CD4-positive, alpha-beta T cell treated with Interleukin-10 for 1 hour (primary cell): ENCODE data around the gene ATF6.
"Not testable (repeated sequence)": the region's sequence is repeated elsewhere in the genome, so short reads cannot be mapped to it uniquely, and the experiment has no call there.

ENCODE experiments used
- DNase-seq: peaks from one replicate; pipeline ENCODE4 v3.0.0-alpha.2; 2020

The ATF6 gene

DNA sequence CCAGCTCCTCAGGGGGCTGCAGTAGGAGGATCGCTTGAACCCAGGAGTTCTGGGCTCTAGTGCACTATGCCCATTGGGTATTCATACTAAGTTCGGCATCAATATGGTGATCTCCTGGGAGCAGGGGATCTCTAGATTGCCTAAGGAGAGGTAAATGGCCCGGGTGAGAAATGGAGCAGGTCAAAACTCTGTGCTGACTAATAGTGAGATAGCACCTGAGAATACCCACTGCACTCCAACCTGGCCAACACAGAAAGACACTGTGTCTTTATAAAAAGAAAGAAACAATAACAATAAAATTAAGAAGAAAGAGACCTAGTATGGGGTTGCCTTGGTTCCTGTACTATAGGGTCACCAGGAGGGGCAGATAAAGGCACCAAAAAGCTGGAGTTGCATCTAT is 30.3 kb upstream of the ATF6 start:
- DNase-seq: no peak

DNA sequence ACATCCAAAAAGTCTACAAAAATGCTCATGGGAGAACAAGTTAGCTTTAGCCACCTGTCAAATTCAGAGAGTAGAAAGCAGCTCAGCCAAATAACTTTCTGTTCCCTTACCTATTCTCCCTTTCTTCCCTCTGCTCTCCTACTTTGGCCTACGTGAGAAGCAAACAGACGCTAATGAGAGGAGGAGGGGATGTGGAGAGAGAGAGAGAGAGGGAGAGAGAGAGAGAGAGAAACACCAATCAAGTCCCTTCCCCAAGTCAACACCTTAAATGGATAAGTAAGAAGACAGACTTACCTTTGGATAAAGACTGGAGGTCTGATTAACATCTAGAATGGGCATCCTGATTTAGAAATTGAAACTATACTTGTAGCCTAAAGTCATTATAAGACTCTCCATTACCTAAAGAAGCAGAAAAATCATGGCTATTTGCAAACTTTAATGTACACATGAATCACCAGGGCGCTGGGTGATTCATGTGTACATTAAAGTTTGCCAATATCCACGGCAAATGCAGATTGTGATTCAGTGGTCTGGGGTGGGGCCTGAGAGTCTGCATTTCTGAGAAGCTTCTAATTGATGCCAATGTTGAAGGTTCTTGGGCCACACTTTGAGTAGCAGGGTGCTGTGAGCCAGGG is 29.7 kb upstream of the ATF6 start:
- no peak for DNase-seq

DNA sequence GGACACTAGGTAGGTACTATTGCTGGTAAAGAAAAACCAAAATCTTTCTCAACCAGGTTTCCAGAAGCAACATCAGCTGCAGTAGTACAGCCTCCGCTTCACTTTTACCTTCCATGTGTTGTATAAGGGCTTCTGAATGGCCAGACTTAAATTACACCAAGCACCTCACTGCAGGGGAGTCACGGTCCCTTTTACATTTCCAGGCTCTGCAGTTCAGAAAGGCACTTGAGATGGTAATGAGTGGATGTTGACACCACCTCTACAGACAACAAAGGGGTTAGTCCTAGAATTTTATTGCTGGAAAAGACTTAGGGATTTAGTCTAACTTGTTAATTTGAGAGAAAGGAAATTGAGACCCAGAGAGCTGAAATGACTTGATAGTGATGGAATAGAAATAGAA is 28.5 kb upstream of the ATF6 start:
- DNase-seq: no peak

DNA sequence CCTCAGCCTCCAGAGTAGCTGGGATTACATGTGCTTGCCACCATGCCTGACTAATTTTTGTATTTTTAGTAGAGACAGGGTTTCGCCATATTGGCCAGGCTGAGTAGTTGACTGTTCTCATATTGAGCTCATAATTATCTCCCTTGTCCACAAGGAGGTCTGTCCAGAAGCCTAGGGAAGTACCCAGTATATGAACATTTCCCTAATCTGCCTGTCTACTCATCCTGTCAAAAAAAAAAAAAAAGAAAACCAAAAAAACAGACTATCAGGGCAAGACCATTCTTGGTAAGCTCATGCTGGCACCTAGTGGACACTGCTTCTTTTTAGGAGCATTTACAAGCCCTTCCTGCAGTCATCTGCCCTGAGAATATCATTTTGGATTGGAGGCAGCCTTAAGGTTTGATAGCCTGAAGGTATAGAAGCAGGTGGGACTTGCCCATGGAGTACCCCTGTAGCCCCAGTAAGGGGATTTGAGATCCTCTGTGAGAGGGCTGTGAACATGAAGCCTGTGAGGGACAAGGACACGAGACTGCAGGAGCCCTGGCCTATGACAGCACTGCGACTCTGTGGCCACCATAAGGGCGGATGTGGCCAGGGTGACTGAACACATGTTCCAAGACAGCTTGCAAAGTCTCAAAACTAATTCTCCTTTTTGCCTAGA is 27.4 kb upstream of the ATF6 start:
- DNase-seq: peak; percentile 66

DNA sequence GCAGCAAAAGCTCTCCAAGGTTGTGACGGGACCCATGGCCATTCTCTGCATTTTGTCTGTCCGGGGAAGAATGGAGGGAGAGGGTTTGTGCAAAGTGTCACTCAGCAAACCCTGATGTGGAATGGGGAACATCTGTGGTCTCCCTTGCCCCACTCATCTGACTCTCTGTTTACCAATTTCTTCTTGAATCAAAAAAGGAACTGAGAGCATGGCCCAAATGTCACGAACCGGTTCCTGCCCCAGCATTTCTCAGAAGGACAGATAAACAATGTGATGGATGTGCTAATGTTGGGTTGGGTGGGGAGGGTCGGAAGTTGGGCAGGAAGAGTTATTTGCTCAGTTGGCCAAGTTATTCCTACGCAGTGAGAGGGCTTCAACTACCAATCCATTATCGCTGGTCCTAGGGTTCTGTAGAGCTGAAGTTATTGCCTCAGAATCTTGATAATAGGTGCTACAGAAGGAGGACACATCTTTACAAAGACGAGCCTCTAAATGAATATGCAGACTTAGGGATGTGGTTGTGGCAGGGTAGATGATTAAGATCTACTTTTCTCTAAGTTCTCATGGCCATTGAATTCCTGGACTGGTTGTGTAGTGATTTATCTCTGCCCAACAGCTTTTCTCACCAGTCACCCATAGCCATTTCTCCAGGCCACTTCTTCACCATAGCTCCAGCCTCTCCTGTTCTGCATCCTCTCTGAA is 26.1 kb upstream of the ATF6 start:
- no peak for DNase-seq

DNA sequence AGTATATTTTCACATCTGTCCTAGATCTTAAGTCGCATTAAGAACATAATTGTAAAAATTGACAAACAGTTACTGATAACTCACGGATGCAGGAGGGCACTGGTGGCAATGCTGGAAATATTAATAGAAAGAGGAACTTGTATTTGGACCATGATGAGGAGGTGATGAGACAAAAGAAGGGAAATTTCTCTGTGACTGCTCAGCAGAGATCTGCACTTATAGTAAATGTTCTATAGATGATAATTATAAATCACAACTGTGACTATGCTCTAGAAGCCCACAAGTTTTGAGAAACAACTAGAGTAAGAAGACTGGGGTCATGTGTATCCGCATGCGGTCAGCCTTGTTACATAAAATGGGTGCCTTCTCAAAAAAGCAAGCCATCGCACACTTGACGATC is 25.2 kb upstream of the ATF6 start:
- no peak for DNase-seq

DNA sequence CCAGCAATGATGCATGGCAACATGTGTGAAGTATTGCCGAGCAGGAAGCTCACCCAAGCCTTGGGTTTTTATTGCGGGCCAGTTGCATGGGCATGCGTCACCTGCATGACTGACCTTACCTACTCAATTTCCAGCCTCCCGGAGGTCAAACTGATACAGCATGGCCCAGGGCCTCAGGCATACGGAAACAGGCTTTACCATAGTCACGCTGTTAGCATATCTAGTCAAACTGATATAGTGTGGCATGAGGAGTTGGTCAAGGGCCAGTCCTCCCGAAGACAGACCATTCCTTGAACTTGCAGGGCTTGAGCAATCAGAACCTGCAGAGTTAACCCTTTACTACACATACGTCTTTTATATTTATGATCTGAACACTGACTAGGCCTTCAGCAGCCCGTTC is 22.9 kb upstream of the ATF6 start:
- no peak for DNase-seq

DNA sequence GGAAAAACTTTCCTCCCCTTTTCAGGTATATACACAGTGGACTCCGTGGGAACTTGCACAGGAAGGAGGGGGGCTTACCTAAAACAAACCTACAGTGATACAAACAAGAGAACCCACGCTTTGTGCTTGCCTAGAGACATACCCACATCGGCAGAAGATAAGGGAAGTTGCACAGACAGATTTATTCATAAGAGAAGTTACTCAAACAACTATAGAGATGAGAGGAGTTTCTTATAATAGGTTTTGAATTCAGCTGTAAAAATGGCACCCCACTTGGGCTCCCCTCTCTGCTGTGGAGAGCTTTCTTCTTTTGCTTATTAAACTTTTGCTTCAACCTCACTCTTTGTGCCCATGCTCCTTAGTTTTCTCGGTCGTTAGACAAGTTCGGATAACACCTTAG is 18.3 kb upstream of the ATF6 start:
- no peak for DNase-seq

DNA sequence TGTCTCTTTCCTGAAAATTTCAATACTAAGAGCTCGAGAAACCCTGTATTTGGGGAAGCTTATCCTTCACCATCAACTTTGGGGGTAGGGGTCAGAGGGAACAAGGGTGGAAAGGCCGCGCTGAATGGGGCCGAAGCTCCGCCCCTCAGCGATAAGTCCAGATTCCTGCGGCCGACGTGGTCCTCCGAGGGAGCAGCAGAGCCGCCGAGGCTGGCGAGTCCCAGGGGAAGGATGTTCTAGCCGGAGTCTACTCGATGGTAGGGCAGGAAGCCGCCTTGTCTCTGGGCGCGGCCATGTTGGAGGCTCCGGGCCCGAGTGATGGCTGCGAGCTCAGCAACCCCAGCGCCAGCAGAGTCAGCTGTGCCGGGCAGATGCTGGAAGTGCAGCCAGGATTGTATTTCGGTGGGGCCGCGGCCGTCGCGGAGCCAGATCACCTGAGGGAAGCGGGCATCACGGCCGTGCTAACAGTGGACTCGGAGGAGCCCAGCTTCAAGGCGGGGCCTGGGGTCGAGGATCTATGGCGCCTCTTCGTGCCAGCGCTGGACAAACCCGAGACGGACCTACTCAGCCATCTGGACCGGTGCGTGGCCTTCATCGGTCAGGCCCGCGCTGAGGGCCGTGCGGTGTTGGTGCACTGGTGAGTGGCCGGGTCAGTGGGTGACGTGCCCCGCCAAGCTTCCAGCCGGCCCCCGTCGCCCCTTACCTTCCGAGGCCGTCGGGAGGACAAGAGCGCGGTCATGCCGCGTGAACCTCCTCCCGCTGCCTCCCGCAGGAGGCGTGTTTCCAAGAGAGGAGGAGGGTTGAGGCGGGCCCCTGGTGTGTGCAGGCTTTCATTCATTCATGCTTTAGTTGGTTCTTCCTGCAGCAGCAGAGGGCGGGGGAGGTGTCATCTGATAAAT is 16.4 kb upstream of the ATF6 start, which contains the start of gene DUSP12:
Gene DUSP12 (plus strand): TSS at position 278 of the 899 bp plus-strand sequence. CDS start 16 bp downstream, at position 294.
- DNase-seq: peak; percentile 91

DNA sequence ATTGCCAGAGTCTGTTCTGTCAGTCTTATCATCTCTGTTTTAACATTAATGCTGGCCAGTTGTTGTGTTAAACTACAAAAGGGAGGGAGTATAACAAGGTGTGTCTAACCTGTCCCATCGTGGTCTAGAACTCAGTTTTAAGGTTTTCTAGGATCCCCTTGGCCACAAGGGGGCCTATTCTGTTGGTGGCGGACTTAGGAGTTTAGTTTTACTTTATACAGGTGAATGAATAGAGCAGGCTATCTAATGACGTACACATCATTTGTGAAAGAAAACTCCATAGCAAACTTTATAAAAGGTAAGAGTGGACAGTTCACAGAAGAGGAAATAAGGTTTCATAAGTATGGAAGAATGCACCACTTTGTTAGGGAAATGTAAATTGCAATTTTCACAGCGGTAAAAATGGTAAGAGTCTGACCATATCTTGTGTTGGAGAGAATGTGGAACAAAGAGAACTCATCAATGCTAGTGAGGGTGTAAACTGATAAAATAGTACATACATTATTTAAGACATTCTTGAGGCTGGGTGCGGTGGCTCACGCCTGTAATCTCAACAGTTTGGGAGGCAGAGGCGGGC is 2.5 kb upstream of the ATF6 start:
- peak; percentile 76 for DNase-seq

DNA sequence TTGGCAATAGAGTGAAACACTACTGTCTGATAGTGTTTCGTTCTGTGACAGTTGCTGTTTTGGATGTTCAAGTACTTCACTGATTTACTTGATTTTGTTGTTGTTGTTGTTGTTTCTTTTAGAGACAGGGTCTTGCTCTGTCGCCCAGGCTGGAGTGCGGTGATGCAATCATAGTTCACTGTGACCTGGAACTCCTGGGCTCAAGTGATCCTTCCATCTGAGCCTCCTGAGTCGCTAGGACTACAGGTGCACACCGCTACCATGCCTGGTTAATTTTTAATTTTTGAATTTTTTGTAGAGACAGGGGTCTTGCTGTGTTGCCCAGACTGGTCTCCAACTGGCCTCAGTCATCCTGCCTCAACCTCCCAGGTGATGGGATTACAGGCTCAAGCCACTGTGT is 2.3 kb downstream of the ATF6 start:
- no peak for DNase-seq

DNA sequence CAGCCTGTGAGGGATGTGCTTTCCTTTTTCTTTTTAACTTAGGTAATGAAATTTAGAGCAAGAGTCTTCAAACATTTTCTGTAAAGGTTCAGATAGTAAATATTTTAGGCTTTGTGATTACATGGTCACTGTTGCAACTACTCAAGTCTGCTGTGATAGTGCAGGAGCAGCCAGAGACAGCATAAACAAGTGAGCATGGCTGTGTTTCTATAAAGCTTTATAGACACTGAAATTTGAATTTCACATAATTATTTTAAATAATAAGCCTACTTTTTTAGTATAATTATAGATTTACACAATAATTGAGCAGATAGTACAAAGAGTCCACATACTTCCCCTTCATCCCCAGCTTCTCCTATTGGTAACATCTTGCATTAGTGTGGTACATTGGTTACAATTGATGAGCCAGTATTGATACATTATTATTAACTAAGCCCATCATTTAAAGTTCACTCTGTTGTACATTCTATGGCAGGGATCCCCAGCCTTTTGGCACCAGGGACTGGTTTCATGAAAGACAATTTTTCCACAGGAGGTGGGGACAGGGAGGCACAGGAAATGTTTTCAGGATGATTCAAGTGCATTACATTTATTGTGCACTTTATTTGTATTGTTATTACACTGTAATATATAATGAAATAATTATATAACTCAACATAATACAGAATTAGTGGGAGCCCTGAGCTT is 3.0 kb downstream of the ATF6 start:
- no peak for DNase-seq

DNA sequence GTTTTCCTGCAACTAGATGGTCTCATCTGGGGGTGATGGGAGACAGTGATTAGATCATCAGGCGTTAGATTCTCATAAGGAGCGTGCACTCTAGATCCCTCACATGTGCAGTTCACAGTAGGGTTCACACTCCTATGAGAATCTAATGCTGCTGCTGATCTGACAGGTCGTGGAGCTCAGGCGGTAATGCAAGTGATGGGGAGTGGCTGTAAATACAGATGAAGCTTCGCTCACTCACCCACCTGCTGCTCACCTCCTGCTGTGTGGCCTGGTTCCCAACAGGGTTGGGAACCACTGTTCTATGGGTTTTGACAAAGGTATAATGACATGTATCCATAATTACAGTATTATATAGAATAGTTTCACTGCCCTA is 3.5 kb downstream of the ATF6 start:
- not testable (repeated sequence) for DNase-seq

DNA sequence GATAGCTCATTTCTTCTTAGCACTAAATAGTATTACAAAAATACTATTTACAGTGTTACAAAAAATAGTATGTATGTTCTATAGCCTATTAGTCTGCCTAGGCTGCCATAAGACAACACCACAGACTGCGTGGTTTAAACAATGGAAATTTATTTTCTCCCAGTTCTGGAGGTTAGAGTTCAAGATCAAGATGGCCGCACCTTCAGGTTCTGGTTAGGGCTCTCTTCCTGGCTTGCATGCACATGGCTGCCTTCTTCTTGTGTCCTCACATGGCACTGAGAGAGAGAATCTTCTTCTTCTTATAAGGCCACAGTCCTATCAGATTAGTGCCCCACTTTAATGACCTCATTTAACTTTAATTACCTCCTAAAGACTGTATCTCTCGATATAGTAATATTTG is 4.1 kb downstream of the ATF6 start:
- DNase-seq: no peak

DNA sequence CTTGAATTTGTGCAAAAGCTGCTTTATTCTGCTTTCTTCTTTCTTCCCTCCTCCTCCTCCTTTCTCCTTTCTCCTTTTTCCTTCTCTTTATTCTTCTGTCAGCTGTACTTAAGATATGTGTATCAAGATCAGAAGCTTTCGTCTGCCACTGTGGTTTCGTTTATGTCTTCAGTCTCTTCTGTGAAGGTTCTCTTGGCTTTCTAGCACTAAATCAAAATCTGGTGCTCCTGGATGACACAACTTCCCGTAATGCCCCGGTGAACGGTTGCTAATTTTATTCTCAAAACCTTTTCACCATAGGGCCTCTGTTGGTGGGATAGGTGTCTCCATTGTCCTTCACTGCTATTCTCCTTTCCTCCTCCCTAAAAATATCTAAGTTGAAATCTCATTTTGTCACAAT is 5.0 kb downstream of the ATF6 start:
- DNase-seq: no peak

DNA sequence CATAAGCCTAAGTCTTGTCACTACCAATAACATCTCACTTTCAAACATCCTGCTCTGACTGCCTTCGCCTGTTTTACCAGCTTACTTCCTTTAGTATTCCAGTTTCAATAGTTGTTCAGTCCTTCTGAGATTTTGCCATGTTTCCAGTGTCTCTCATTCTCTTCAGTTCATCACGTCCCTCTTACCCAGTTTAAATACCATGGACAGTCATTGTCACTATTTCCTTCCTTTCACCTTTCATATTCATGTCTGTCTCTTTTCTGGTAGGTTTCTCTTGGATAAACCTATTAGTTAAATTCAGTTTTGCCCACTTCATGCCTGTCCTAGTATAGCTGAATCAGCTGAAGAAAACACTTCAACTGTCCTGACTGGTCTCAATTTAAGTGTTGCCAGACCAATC is 5.9 kb downstream of the ATF6 start:
- DNase-seq: no peak

DNA sequence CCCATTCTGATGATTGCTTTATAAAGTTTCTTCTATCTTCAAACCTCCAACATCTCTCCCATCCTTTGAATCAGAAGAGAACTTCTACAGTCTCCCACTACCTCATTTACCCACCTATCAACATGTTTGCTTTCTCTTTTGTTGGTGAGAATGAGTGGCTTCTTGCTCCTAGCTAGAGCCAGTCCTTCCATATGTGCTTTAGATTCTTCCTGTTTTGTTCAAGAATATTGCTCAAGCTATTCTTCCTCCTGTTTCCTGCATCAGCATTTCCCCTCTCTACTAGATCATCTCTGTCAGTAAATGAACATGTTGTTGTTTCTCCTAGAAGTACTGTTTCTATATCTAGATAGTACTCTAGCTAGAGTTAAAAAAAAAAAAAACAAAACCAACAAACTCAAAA is 6.3 kb downstream of the ATF6 start:
- DNase-seq: no peak

DNA sequence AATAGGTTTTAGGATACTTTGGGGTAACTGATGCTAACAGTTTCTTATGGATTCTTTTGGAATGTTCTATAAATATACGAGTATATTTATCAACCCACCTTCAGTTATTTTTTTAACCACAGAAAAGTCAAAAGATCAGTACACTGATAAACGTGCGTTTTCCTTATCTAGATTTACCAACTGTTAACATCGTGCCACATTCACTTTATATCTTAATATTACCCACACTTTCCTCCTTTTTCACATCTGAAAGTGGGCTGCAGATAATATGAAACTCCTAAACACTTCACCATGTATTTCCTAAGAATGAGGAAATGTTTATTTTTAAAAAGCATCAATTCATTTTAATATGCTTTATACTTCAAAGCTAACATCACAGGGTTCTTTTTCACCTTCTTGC is 7.7 kb downstream of the ATF6 start:
- DNase-seq: no peak

DNA sequence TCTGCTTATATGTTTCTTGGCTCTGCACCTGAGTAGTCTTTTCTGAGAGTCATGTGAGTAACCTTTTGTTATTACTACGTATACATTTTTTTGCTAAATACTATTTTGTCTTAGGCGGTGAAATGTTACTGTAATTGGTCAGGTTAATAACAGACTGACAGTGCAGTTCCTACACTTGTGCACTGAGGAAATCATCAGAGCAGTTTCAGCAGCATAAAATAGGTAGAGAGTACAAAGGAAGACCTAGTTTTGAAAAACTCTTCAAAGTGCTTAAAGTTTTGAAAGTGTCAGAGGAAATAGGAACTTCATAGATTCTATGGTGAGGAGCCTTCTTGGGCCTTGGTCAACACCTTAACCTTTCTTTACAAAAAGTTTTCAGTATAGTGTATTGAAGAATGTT is 11.1 kb downstream of the ATF6 start:
- no peak for DNase-seq

DNA sequence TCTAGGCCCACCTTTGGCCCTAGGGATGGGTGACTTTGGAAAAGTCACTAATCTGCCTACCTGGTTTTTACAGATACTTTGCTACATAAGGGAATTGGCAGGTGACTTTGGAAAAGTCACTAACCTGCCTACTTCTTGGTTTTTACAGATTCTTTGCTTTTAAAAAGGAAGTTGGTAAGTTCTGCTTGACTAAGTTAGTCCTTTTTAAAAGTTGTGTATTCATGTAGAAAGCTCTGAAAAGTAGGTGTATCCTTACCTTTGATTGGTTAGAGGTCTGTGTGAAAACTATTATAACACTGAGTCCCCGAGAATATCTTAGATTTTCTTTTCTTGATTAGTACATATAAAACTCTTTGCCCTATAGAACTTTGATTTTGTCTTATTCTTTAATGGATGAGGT is 12.4 kb downstream of the ATF6 start:
- no peak for DNase-seq

DNA sequence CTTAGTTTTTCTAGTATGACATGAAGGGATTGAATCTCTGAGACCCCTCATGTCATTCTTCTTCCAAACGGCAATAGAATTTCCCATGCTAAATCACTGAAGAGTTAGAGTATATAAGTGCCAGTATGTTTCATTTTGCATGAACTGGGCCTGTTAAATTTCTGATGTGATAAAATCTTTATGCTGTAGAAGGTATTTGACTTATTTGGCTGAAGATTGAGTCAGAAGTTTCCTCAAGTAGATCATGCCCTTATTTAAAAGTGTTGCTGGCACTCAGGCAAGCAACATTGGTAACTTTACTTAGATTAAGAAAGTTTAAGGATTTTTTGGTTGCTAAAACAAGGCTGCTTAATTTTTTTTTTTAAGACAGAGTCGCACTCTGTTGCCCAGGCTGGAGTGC is 13.3 kb downstream of the ATF6 start:
- DNase-seq: no peak

DNA sequence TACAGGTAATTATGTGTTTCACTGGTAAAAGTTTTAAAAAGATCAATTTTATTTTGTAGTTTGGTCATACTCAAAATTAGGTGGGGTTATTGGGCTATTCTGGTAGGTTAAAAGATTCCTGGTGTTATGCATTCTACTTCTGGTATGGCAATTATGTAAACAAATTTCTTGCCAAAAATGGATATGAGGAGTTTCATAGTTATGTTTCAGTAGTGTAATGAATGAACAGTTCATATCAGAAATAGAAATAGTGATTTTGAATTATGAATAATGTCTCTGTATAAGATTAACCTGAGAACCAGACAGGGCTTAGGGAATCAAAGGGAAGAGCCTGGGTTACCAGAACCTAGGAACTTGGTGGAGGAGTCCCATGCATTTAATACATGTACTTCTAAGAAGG is 15.9 kb downstream of the ATF6 start:
- no peak for DNase-seq
